Activated CD8-positive, alpha-beta T cell treated with anti-CD3 and anti-CD28 coated beads for 36 hours (primary cell): ENCODE results near the gene VSIR. TPM values are rescaled to one million over a fixed set of nuclear protein-coding genes. Genes with fewer than 3 reads are reported as not detected.

Experiments
- ATAC-seq: fragments of 200-7000 bp; cut with Tn5 transposase; one replicate; pipeline ENCODE4 v1.10.0; 2021; ENCODE audit warnings: mild to moderate bottlenecking, moderate library complexity
- CTCF ChIA-PET: fragments of 350-600 bp; sonication (Branson Sonifier 250); formaldehyde crosslinking; loops from one replicate; lab custom pipeline; 2021; ENCODE audit warnings: antibody characterized with exemption; lab: Charles Lee
- POLR2A ChIA-PET: fragments of 350-600 bp; sonication (Branson Sonifier 250); formaldehyde crosslinking; loops from one replicate; lab custom pipeline; 2021; ENCODE audit warnings: antibody characterized with exemption; lab: Charles Lee
- DNase-seq: peaks from one replicate; pipeline ENCODE4 v3.0.0-alpha.2; 2020
- H3K27ac Mint-ChIP-seq: one replicate; pipeline ENCODE4 v1.8.0; 2021; ENCODE audit warnings: mild to moderate bottlenecking, mixed read lengths
- H3K27me3 Mint-ChIP-seq: one replicate; pipeline ENCODE4 v1.8.0; 2021; ENCODE audit warnings: mixed read lengths
- H3K36me3 Mint-ChIP-seq: one replicate; pipeline ENCODE4 v1.8.0; 2021; ENCODE audit warnings: low read depth, mixed read lengths
- H3K4me1 Mint-ChIP-seq: one replicate; pipeline ENCODE4 v1.8.0; 2021; ENCODE audit warnings: low read depth, mixed read lengths
- H3K4me3 Mint-ChIP-seq: one replicate; pipeline ENCODE4 v1.8.0; 2021; ENCODE audit warnings: mild to moderate bottlenecking, moderate library complexity, mixed read lengths
- H3K9me3 Mint-ChIP-seq: one replicate; pipeline ENCODE4 v1.8.0; 2021; ENCODE audit warnings: mixed read lengths
- CTCF ChIP-seq: fragments of 200-600 bp; IDR thresholded peaks from one replicate; pipeline ENCODE4 v1.8.0; 2022; ENCODE audit warnings: antibody characterized with exemption, mild to moderate bottlenecking
- intact Hi-C: fragments of 100-400 bp; cut with micrococcal nuclease; formaldehyde crosslinking; loops from one replicate; pipeline ENCODE4 v1.10.0; 2022
- total RNA-seq, 2 experiments: library from RNA; stranded (reverse); gene quantifications; one replicate each; pipeline ENCODE4 v1.2.3, GENCODE V29; 2021

The VSIR gene
- total RNA-seq, 2 experiments from 2014 or later = 59.6 to 61.0 TPM

- Mint-ChIP-seq H3K9me3 (no peaks in the 10 kb centered on the region), H3K36me3 (no peaks in the 10 kb centered on the region), H3K4me3 (no peak overlapping the region), H3K27ac (no peak overlapping the region), H3K4me1 (peaks cover 28% of the 10 kb centered on the region), H3K27me3 (no peaks in the 10 kb centered on the region)
- intact Hi-C loops = loop anchor here (10.0 kb wide), 1 partner anchor 319 kb away; no protein-coding TSS in a partner anchor
- POLR2A ChIA-PET = no interaction called here
- no peak for TF ChIP-seq CTCF
- DNase-seq = no peak
- CTCF ChIA-PET = interaction anchor here (0.7 to 12.4 kb wide), 4 partner anchors 9 to 109 kb away, joined by 3 to 189 read pairs (median 6); partner anchors contain the start of gene VSIR
- ATAC-seq = no peak
Observed at GRCh38 chr10:71703577-71703976, 69.7 kb downstream of the VSIR start.

- peaks cover 32% of the 10 kb centered on the region for H3K4me1 Mint-ChIP-seq
- ATAC-seq = no peak
- no peaks in the 10 kb centered on the region for H3K9me3 Mint-ChIP-seq
- H3K4me3 Mint-ChIP-seq = no peak overlapping the region
- intact Hi-C loops = loop anchor here (10.0 kb wide), 1 partner anchor 317 kb away; no protein-coding TSS in a partner anchor
- no peaks in the 10 kb centered on the region for H3K27me3 Mint-ChIP-seq
- no peak overlapping the region for H3K27ac Mint-ChIP-seq
- CTCF ChIA-PET = interaction anchor here (0.9 to 3.6 kb wide), 2 partner anchors 62 to 111 kb away, joined by 3 to 8 read pairs; no protein-coding TSS in a partner anchor
- TF ChIP-seq CTCF = no peak
- POLR2A ChIA-PET = interaction anchor here (1.0 to 1.7 kb wide), 2 partner anchors 11 to 96 kb away, joined by 3 to 6 read pairs; no protein-coding TSS in a partner anchor
- DNase-seq = no peak
- H3K36me3 Mint-ChIP-seq = no peaks in the 10 kb centered on the region
Observed at GRCh38 chr10:71701496-71702132, 71.7 kb downstream of the VSIR start.

- H3K27me3 Mint-ChIP-seq = no peaks in the 10 kb centered on the region
- no peak overlapping the region for H3K4me3 Mint-ChIP-seq
- DNase-seq = no peak
- CTCF ChIA-PET = interaction anchor here (0.9 to 12.2 kb wide), 4 partner anchors 9 to 111 kb away, joined by 3 to 189 read pairs (median 4); no protein-coding TSS in a partner anchor
- no peaks in the 10 kb centered on the region for H3K36me3 Mint-ChIP-seq
- intact Hi-C loops = loop anchor here (10.0 kb wide), 1 partner anchor 316 kb away; no protein-coding TSS in a partner anchor
- H3K4me1 Mint-ChIP-seq = peaks cover 35% of the 10 kb centered on the region
- POLR2A ChIA-PET = interaction anchor here (0.8 to 1.7 kb wide), 4 partner anchors 12 to 97 kb away, joined by 3 to 6 read pairs (median 3); no protein-coding TSS in a partner anchor
- no peak for ATAC-seq
- no peak overlapping the region for H3K27ac Mint-ChIP-seq
- no peak for TF ChIP-seq CTCF
- no peaks in the 10 kb centered on the region for H3K9me3 Mint-ChIP-seq
Observed at GRCh38 chr10:71700731-71701368, 72.5 kb downstream of the VSIR start.

DNA sequence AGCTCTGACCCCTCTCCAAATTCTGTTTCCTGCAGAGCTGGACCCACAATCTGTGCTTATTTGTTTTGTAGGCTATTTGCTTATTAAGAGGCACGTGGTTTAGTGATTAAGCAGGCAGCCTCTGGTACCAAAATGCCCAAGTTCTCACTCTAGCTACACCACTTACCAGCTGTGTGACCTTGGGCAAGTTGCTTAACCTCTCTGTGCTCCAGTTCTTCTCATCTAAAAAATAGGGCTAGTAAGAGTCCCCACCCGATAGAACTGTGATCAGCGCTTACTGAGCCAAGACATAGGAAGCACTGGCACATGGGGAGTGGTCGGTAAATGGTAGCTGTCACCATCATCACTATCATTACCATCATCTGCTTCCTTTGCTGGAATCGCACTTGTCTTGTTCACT lies 74.6 kb downstream of the VSIR start:
- Mint-ChIP-seq H3K4me1 (peaks cover 52% of the 10 kb centered on the region), H3K4me3 (no peak overlapping the region), H3K36me3 (no peaks in the 10 kb centered on the region), H3K27me3 (no peaks in the 10 kb centered on the region), H3K9me3 (no peaks in the 10 kb centered on the region), H3K27ac (peak overlapping the region; percentile 18)
- intact Hi-C loops = no loop called here
- POLR2A ChIA-PET = interaction anchor here (0.7 to 1.5 kb wide), 5 partner anchors 10 to 140 kb away, joined by 3 to 6 read pairs (median 3); no protein-coding TSS in a partner anchor
- ATAC-seq (peak; percentile 28), DNase-seq (peak; percentile 38)
- CTCF ChIA-PET = interaction anchor here (0.7 to 12.2 kb wide), 21 partner anchors 11 to 376 kb away, joined by 3 to 189 read pairs (median 4); partner anchors contain the start of genes PSAP and VSIR
- TF ChIP-seq CTCF = no peak
